Measurements from ENCODE around the gene SIK2.

DNA sequence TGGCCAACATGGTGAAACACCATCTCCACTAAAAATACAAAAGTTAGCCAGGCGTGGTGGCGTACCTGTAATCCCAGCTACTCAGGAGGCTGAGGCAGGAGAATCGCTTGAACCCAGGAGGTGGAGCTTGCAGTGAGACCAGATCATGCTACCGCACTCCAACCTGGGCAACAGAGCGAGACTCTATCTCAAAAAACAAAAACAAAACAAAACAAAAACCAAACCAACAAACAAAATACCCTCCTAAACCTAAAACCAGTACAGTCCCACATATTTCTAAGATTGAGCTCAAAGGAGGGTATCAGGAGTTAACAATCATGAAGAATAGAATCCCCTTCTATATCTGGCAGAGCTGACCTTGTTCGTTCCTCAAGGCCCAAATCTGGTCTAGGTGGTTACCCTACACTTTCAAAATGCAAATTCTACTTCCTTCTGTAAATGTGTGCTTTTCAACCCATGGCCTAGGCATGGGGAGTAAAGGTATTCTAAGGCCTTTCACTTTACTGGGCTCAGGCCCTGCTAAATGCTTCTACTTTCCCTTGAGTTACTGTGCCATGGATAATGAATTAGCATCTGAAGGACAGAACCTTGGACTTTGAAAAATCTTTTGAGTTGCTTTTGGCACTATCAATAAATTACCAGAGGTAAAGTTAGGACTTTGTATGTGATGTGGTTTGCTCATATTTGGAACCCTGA is 174.3 kb downstream of the SIK2 start:
- TF ChIP-seq, protein P1, sequence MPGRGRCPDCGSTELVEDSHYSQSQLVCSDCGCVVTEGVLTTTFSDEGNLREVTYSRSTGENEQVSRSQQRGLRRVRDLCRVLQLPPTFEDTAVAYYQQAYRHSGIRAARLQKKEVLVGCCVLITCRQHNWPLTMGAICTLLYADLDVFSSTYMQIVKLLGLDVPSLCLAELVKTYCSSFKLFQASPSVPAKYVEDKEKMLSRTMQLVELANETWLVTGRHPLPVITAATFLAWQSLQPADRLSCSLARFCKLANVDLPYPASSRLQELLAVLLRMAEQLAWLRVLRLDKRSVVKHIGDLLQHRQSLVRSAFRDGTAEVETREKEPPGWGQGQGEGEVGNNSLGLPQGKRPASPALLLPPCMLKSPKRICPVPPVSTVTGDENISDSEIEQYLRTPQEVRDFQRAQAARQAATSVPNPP (IDR thresholded peaks at IDR 0.05; ENCODE audit: borderline replicate concordance, insufficient read depth, insufficient read length), result no peak
- TF ChIP-seq ZNF274 (IDR thresholded peaks at IDR 0.05; ENCODE audit: borderline replicate concordance, low read depth, low read length) (no peak), SRSF3 (IDR thresholded peaks at IDR 0.05; ENCODE audit: insufficient read depth, low read length) (no peak), RAD51 (IDR thresholded peaks at IDR 0.05; ENCODE audit: borderline replicate concordance, low read depth) (no peak), EGR1 (conservative IDR thresholded peaks at IDR 0.05) (no peak), NR2C2 (CRISPR knock-in tag; IDR thresholded peaks at IDR 0.05) (no peak), NR2C2 (tag; IDR thresholded peaks at IDR 0.05) (no peak)
- TF ChIP-seq, protein P2, sequence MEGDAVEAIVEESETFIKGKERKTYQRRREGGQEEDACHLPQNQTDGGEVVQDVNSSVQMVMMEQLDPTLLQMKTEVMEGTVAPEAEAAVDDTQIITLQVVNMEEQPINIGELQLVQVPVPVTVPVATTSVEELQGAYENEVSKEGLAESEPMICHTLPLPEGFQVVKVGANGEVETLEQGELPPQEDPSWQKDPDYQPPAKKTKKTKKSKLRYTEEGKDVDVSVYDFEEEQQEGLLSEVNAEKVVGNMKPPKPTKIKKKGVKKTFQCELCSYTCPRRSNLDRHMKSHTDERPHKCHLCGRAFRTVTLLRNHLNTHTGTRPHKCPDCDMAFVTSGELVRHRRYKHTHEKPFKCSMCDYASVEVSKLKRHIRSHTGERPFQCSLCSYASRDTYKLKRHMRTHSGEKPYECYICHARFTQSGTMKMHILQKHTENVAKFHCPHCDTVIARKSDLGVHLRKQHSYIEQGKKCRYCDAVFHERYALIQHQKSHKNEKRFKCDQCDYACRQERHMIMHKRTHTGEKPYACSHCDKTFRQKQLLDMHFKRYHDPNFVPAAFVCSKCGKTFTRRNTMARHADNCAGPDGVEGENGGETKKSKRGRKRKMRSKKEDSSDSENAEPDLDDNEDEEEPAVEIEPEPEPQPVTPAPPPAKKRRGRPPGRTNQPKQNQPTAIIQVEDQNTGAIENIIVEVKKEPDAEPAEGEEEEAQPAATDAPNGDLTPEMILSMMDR (IDR thresholded peaks at IDR 0.05 in 2 of 3, conservative IDR thresholded peaks at IDR 0.05 in 1 of 3; ENCODE audit: insufficient read depth in 2 of 3, low read depth in 1 of 3, low read length in 3 of 3), result no peak
